Stomach (tissue), 9 donors: Measurements from ENCODE around the gene CGREF1. TPM values are rescaled to one million over a fixed set of nuclear protein-coding genes. Genes with fewer than 3 reads are reported as not detected.
A peak's percentile ranks its signal among the peaks of the same experiment; 100 is the strongest.

Experiments used
- DNase-seq, 2 donors: peaks; one replicate each; pipeline versions ENCODE4 v3.0.0 to v3.0.0-alpha.2; 2013 to 2019
- H3K27ac ChIP-seq, 5 donors: fragments of 200-600 bp in 4 of 5; sonication (generic) in 4 of 5; one replicate each; pipeline ENCODE4 v1.5.1; 2013 to 2019; ENCODE audit warnings: mild to moderate bottlenecking in 1 of 5, moderate library complexity in 1 of 5
- H3K27me3 ChIP-seq, 3 donors: fragments of 200-600 bp; sonication (generic); one replicate each; pipeline ENCODE4 v1.5.1; 2017 to 2019; ENCODE audit warnings: mixed run types in 1 of 3
- H3K36me3 ChIP-seq, 4 donors: fragments of 200-600 bp; sonication (generic); 1 replicate in 3 of 4; 2 replicates in 1 of 4; pipeline ENCODE4 v1.5.1; 2016 to 2019
- H3K4me1 ChIP-seq, 4 donors: fragments of 200-600 bp; sonication (generic); one replicate each; pipeline ENCODE4 v1.5.1; 2016 to 2019
- H3K4me3 ChIP-seq, 4 donors: fragments of 200-600 bp; sonication (generic) in 3 of 4; one replicate each; pipeline ENCODE4 v1.5.1; 2016 to 2019; ENCODE audit warnings: mild to moderate bottlenecking in 1 of 4
- H3K9me3 ChIP-seq, 4 donors: fragments of 200-600 bp; sonication (generic); one replicate each; pipeline ENCODE4 v1.5.1; 2016 to 2019
- CTCF ChIP-seq, 7 experiments: fragments of 450-650 bp in 4 of 7; fragments of 200-600 bp in 3 of 7; sonication (generic) in 3 of 7; IDR thresholded peaks; one replicate each; pipeline ENCODE4 v1.5.1; 2016 to 2019; ENCODE audit warnings: antibody characterized with exemption in 7 of 7, control low read depth in 2 of 7, mild to moderate bottlenecking in 1 of 7
- EP300 ChIP-seq: sonication (generic); formaldehyde crosslinking; IDR thresholded peaks from one replicate; pipeline ENCODE4 v1.6.1; 2017; ENCODE audit warnings: antibody characterized with exemption
- POLR2A ChIP-seq, 4 donors: fragments of 450-650 bp; IDR thresholded peaks; one replicate each; pipeline ENCODE4 v1.6.1; 2016; ENCODE audit warnings: antibody characterized with exemption in 4 of 4, control low read depth in 2 of 4, mild to moderate bottlenecking in 1 of 4, moderate library complexity in 1 of 4
- POLR2AphosphoS5 ChIP-seq, 3 donors: sonication (generic); formaldehyde crosslinking; IDR thresholded peaks; one replicate each; pipeline ENCODE4 v1.6.1; 2016; ENCODE audit warnings: antibody characterized with exemption in 3 of 3
- WGBS, 5 donors: extraction: QIAGEN DNeasy Blood & Tissue Kit in 3 of 5; methylation state at CpG; one replicate each; pipeline versions ENCODE4 v1.1.5 to v1.1.7; 2013 to 2018; 5-methylcytosine and 5-hydroxymethylcytosine counted together
- intact Hi-C: fragments of 100-400 bp; cut with DNase I; formaldehyde crosslinking; loops from one replicate; pipeline ENCODE4 v1.15.1; 2023; ENCODE audit warnings: low total_unique reads
- polyA plus RNA-seq, 3 donors: library from polyadenylated mRNA; stranded (reverse); fragments of 200-250 nt; gene quantifications; one replicate each; pipeline ENCODE4 v1.2.3, GENCODE V29; 2013
- total RNA-seq, 5 donors: library from RNA; depleted of rRNA; stranded (reverse); fragments of >200 nt; gene quantifications; one replicate each; pipeline versions ENCODE4 v1.1.0 to v1.2.3, GENCODE V29; 2014 to 2016
- donor health status: healthy with polysubstance abuse.
- donor health status: Bipolar disorder and iron deficiency.
- donor health status: healthy.

Gene CGREF1
- total and polyA plus RNA-seq, 8 donors = 1.4 to 4.1 (median 2.5) TPM; not detected in 2

- Histone ChIP-seq H3K4me3 (no peak overlapping the region), H3K27ac (no peak overlapping the region), H3K9me3 (no peaks in the 10 kb centered on the region), H3K4me1 (peaks cover 29 to 52% (median 43%) of the 10 kb centered on the region in 4 donors), H3K27me3 (no peaks in the 10 kb centered on the region), H3K36me3 (peaks cover 2 to 61% (median 50%) of the 10 kb centered on the region in 4 donors)
- no peak for DNase-seq
- no peak for TF ChIP-seq POLR2AphosphoS5 (IDR thresholded peaks at IDR 0.05)
- TF ChIP-seq POLR2A (IDR thresholded peaks at IDR 0.05) = no peak
- TF ChIP-seq EP300 = no peak
- no peak for TF ChIP-seq CTCF (IDR thresholded peaks at IDR 0.05)
- 88 to 96% (median 90%) methylated on average over 5 of the region's 5 CpGs for WGBS, 5 donors
- intact Hi-C loops = no loop called here
Measured at GRCh38 chr2:27067385-27067784, 51.5 kb downstream of the CGREF1 start.

- intact Hi-C loops = no loop called here
- H3K4me1 ChIP-seq = peaks cover 15 to 40% (median 28%) of the 10 kb centered on the region in 4 donors
- peak overlapping the region in 1 of 5 donors; percentile 4 for H3K27ac ChIP-seq
- no peaks in the 10 kb centered on the region for H3K9me3 ChIP-seq
- no peaks in the 10 kb centered on the region for H3K27me3 ChIP-seq
- H3K4me3 ChIP-seq = no peak overlapping the region
- DNase-seq = no peak
- H3K36me3 ChIP-seq = peaks cover 2 to 69% (median 61%) of the 10 kb centered on the region in 4 donors
- TF ChIP-seq POLR2AphosphoS5 (IDR thresholded peaks at IDR 0.05) = no peak
- WGBS, 5 donors = 81 to 88% (median 85%) methylated on average over 3 of the region's 3 CpGs
Measured at GRCh38 chr2:27065128-27065527, 53.8 kb downstream of the CGREF1 start.

GRCh38 chr2:27060323-27060722 lies 58.6 kb downstream of the CGREF1 start:
- peaks cover 0 to 5% (median 2%) of the 10 kb centered on the region in 4 donors for H3K4me1 ChIP-seq
- peaks cover 3 to 69% (median 65%) of the 10 kb centered on the region in 4 donors for H3K36me3 ChIP-seq
- TF ChIP-seq CTCF (IDR thresholded peaks at IDR 0.05) (no peak), EP300 (no peak)
- H3K4me3 ChIP-seq = no peak overlapping the region
- no peaks in the 10 kb centered on the region for H3K27me3 ChIP-seq
- DNase-seq = no peak
- H3K9me3 ChIP-seq = no peaks in the 10 kb centered on the region
- WGBS, 5 donors = 86 to 91% (median 88%) methylated on average over 3 of the region's 3 CpGs
- H3K27ac ChIP-seq = no peak overlapping the region
- intact Hi-C loops = no loop called here

- WGBS, 5 donors = 72 to 85% (median 83%) methylated on average over 8 to 15 of the region's 15 CpGs
- TF ChIP-seq CTCF (IDR thresholded peaks at IDR 0.05) = no peak
- no peak for TF ChIP-seq POLR2A (IDR thresholded peaks at IDR 0.05)
- TF ChIP-seq EP300 = no peak
- no peak for TF ChIP-seq POLR2AphosphoS5 (IDR thresholded peaks at IDR 0.05)
- peaks cover 11 to 73% (median 70%) of the 10 kb centered on the region in 4 donors for H3K36me3 ChIP-seq
- peaks cover 0 to 5% (median 2%) of the 10 kb centered on the region in 4 donors for H3K4me1 ChIP-seq
- no peak overlapping the region for H3K27ac ChIP-seq
- H3K4me3 ChIP-seq = no peak overlapping the region
- H3K9me3 ChIP-seq = no peaks in the 10 kb centered on the region
- H3K27me3 ChIP-seq = no peaks in the 10 kb centered on the region
- no peak for DNase-seq
- intact Hi-C loops = no loop called here
Measured at GRCh38 chr2:27059141-27059820, 59.6 kb downstream of the CGREF1 start.

- H3K4me3 ChIP-seq = no peak overlapping the region
- H3K9me3 ChIP-seq = no peaks in the 10 kb centered on the region
- intact Hi-C loops = no loop called here
- TF ChIP-seq POLR2AphosphoS5 (IDR thresholded peaks at IDR 0.05) = no peak
- no peak for TF ChIP-seq EP300
- no peak for TF ChIP-seq POLR2A (IDR thresholded peaks at IDR 0.05)
- no peak for TF ChIP-seq CTCF (IDR thresholded peaks at IDR 0.05)
- H3K27me3 ChIP-seq = no peaks in the 10 kb centered on the region
- H3K36me3 ChIP-seq = peaks cover 16 to 84% (median 81%) of the 10 kb centered on the region in 4 donors
- H3K4me1 ChIP-seq = peaks cover 0 to 4% (median 0%) of the 10 kb centered on the region in 4 donors
- no peak overlapping the region for H3K27ac ChIP-seq
- WGBS, 5 donors = 88 to 94% (median 89%) methylated on average over 10 of the region's 10 CpGs
- no peak for DNase-seq
Measured at GRCh38 chr2:27058210-27058609, 60.7 kb downstream of the CGREF1 start.
